Measurements from ENCODE around the gene PIM2.
"Not testable (repeated sequence)": the region's sequence is repeated elsewhere in the genome, so short reads cannot be mapped to it uniquely, and the experiment has no call there.

The PIM2 gene

DNA sequence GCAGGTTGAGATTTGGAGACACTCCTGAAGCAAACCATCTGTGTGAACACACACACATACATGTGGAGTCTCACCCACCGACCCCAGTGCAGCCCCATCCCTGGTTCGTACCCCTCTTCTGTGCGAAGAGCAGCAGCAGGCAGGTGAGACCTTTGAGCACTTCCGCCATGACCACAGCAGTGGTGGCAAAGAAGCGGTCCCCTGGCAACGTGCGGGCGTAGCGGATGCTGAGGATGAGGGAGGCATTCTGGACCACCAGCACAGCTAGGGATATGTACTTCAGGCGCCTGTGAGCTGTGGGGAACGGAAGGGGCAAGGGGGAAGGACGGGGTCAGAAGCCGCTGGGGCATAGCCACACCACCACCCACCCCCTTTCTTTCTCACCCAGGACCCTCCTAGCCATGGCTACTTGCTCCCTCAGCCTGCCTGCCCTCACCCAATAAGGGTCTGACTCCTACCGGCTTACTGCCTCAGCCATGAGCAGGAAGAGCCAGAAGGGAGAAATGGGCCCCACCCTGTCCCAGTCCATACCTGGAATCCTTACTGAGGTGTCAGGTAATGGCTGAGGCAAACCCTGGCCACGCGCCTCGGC is 9.0 kb downstream of the PIM2 start:
- in situ Hi-C loops (cut with MboI; ENCODE audit: low sequenced_read_pairs) = no loop called here

DNA sequence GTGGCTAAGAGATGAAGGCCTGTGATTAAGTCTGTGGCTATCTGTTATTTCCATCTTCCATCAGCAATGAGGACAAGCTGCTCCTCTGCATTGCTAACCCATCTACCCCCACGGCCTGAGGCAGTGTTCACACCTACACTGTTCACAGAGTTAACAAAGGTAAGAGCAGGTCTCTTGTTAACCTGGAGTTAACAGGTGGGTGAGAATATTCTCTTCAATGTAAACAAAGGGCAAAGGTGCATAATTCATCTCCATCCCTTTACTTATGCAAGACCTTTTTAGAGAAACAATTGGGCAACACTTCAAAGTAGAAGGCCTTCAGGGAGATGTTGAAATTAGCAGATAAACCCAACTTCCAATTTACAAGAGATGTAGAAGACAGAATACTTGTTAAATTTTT is 10.2 kb downstream of the PIM2 start:
- in situ Hi-C loops (cut with MboI; ENCODE audit: low sequenced_read_pairs) = no loop called here

DNA sequence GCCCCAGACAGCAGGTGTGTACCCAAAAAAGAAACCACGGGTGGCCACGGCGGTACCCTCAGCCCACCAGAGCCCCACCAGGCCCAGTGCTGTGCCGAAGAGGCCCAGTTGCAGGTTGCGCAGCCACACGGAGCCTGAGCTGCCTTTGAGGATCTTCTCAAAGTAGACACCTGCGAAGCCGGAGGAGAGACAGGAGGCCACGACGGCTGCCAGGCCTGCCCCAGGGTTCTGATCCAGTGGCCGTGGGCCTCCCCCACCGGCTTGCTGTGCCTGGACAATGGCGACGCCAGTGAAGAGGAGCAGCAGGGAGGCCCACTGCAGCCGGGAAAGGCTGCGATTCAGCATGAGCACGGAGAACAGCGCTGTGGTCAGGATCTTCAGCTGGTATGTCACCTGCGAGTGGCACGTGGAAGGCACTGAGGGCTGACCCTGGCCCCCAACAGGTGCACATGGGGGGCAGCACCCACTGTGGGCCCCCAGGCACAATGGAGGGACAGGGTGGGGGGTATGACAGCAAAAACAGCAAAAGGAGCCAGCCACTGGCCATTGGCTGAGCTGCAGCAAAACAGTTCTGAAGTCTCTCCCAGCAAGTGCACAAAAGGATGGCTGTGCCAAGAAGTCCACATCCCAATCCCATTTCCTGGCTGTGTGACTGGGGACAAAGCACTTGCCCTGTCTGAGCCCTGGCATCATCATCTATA is 13.6 kb downstream of the PIM2 start:
- in situ Hi-C loops (cut with MboI; ENCODE audit: low sequenced_read_pairs) = no loop called here

DNA sequence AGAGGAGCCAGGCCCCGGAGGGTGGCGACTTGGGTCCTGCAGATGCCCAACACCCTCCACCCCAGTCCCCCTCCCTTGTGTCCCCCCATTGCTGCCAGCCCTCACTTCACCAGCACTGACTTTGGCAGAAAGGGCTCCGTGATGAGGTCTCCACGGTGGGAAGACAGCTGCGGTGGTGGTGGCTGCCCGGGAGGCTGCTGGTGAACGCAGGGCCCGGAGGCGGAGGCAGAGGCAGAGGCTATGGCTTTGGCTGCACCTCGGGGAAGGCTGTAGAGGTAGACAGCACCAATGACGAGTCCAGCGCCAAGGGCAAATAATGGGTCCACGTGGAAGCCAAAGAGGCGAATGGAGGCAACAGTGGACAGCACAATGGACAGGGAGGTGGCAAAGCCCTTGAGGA is 14.2 kb downstream of the PIM2 start:
- in situ Hi-C loops (cut with MboI; ENCODE audit: low sequenced_read_pairs) = no loop called here

DNA sequence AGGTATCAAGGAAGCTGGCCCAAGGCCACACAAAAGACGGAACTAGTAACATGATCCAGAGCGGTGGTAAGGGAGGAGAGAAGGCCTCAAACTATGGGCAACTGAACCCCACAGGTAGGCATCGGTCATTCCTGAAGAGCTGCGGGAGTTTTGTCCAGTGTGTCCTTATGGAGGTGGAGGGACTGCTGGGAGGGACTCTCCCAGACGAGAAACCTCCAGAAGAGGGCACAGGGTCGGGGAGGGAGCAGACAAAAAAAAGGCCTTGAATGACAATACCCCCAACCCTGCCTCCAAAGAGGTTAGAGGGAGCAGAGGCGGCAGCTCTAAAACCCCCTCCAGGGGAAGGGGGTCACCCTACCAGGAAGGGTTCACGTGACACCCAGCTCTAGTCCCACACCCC is 14.6 kb downstream of the PIM2 start:
- in situ Hi-C loops (cut with MboI; ENCODE audit: low sequenced_read_pairs) = no loop called here

DNA sequence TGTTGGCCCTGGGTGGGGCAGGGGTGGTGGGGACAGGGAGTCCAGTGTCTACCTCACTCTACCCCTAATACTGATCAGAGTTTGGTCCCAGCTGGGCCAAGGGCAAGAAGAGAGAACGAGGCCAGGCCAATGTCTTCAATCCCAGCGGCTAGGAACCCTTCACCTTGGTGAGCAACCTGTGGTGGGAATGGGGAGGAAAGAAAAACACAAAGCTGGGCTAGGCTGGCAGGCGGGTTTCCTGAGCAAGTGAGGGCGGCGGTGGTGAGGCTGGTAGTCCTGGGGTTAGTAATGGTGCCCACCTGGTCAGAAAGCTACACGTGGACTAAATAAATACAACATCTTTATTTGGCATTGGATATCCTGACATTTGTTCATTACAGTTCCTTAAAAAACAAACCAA is 15.5 kb downstream of the PIM2 start:
- in situ Hi-C loops (cut with MboI; ENCODE audit: low sequenced_read_pairs) = no loop called here

DNA sequence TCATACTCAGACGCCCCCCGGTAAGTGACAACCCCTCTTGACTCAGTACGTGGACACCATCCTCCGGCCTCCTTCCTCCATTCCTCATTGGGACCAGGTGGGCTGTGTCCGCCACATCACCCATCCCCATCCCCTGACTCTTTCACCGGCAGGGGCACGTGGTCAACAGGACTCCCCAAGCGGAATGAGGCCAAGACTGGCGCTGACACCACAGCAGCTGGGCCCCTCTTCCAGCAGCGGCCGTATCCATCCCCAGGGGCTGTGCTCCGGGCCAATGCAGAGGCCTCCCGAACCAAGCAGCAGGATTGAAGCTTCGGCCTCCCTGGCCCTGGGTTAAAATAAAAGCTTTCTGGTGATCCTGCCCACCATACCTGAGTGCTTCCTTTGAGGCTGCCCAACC is 16.0 kb downstream of the PIM2 start:
- in situ Hi-C loops (cut with MboI; ENCODE audit: low sequenced_read_pairs) = no loop called here

DNA sequence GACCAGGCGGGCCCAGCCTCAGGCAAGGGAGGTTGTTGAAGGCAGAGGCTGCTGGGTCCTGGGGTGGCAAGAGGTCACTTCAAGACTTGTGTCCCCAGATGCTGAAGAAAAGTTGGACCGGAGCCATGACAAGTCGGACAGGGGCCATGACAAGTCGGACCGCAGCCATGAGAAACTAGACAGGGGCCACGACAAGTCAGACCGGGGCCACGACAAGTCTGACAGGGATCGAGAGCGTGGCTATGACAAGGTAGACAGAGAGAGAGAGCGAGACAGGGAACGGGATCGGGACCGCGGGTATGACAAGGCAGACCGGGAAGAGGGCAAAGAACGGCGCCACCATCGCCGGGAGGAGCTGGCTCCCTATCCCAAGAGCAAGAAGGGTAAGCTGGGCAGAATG is 16.7 kb downstream of the PIM2 start:
- in situ Hi-C loops (cut with MboI; ENCODE audit: low sequenced_read_pairs) = no loop called here

DNA sequence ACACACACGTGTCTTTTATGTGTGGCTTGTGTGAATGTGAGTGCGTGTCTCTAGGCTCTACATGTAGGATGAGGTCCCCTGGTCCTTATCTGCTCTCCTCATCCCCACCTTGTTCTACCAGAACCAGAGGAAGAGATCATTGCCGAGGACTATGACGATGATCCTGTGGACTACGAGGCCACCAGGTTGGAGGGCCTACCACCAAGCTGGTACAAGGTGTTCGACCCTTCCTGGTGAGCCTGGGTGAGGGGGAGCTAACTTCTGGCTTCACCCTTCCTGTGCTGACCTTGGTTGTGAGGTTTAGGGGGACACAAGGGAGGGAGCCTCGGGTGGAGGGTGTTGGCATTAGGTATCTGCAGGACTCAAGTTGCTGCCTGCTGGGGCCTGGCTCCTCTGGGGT is 17.8 kb downstream of the PIM2 start:
- in situ Hi-C loops (cut with MboI; ENCODE audit: low sequenced_read_pairs) = no loop called here

DNA sequence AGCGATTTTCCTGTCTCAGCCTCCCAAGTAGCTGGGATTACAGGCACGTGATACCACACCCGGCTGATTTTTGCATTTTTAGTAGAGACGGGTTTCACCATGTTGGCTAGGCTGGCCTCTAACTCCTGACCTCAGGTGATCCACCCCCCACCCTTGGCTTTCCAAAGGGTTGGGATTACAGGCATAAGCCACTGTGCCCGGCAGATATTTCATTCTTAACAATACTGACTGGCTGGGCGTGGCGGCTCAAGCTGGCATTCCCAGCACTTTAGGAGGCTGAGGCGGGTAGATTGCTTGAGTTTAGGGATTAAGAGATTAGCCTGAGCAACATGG is 19.8 kb downstream of the PIM2 start:
- in situ Hi-C loops (cut with MboI; ENCODE audit: low sequenced_read_pairs) = no loop called here

DNA sequence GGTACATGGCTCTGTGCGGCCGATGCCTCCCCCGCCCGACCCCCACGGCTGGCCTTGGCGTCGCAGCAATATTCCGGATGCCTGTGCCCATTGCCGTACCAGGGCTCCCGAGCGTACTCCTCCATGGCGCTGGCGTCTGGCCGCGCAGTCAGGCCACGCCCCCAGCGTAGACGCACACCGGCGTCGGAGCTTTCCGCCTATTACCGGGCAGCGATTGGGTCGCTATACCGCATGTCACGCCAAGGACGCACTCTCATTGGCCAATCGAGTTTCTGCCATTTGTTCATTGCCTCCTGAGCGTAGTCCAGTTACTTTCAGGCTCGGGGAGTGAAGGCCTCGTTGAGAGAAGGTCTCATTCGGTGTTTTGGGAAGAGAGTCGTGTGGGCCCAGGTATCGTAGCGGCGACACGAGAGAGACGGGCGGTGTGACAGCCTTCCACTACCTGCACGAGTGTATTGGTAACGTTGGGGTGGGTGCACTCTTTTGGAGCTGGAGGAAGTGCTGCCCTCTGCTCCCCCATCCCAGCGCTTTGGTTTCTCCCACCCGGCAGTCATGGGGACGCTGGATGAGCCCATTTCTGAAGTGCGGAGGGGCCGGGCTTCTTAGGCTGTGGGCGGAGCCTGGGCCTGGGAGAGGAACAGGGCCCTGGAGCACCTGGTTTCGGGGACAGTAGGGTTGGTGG is 21.1 kb downstream of the PIM2 start, which contains the start of the genes PQBP1 and TIMM17B:
PQBP1 (plus strand) TSS at position 306 of the 682 bp plus-strand sequence. CDS start 580 bp downstream, outside the sequence.
TIMM17B (minus strand) TSS at position 144 of the 682 bp plus-strand sequence; CDS start at position 125, 19 bp downstream.
- in situ Hi-C loops (cut with MboI; ENCODE audit: low sequenced_read_pairs) = no loop called here

DNA sequence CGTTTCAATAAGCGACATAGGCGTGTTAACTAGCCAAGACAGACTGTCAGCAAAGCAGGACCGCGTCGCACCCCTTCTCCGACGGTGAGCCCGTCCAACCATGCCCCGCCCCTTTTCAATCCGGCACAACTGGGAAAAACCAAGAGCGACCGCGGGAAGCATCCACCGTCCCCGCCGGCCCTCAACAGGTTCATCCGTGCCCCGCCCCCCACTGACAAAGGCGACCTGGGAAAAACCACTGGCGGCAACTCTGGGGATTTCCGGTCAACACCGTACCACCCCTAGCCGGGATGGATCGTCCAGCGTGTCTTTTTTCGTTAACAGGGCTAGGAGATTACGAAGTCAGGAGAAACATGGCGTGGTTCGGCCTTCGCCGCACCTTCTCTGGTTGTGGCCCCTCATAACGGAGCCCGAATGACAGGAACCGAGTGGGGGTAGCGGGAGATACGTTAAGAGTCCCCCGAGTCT is 21.6 kb downstream of the PIM2 start:
- in situ Hi-C loops (cut with MboI; ENCODE audit: low sequenced_read_pairs) = no loop called here

DNA sequence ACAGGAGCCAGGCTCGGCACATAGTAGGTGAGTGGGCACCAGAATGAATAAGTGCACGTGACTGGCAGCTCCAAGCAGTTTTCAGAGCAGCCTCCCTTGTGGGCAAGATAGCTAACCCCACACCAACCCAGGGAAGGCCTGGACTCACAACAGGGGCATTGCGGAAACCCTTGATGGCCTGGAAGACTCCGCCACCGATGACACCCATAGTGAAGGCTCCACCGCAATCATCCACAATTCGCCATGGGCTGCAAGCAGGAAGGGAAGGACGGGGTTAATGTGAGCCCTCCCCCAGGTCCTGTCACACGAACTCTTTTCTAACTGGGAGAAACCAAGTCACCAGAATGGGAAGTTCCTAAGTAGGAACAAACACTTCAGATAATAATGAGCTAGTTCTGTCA is 22.2 kb downstream of the PIM2 start:
- in situ Hi-C loops (cut with MboI; ENCODE audit: low sequenced_read_pairs) = no loop called here

DNA sequence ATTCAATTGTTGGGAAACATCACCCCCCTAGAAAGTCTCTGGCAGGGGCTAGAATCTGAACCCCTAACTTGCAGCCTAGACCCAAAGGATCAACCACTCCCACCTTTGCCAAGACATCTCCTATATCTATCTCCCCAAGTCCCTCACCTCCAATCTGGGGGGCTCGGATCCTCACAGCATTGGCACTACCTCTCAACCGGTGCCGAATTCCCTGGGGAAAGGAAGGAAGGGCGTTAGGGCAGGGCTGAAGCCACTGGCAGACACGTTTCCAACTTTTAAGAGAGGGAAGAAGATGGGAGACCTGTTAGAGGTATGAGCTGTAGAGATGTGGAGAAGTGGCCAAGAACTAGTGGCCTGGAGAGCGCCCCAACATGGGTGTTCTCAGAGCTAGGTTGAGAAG is 23.9 kb downstream of the PIM2 start:
- in situ Hi-C loops (cut with MboI; ENCODE audit: low sequenced_read_pairs) = no loop called here

DNA sequence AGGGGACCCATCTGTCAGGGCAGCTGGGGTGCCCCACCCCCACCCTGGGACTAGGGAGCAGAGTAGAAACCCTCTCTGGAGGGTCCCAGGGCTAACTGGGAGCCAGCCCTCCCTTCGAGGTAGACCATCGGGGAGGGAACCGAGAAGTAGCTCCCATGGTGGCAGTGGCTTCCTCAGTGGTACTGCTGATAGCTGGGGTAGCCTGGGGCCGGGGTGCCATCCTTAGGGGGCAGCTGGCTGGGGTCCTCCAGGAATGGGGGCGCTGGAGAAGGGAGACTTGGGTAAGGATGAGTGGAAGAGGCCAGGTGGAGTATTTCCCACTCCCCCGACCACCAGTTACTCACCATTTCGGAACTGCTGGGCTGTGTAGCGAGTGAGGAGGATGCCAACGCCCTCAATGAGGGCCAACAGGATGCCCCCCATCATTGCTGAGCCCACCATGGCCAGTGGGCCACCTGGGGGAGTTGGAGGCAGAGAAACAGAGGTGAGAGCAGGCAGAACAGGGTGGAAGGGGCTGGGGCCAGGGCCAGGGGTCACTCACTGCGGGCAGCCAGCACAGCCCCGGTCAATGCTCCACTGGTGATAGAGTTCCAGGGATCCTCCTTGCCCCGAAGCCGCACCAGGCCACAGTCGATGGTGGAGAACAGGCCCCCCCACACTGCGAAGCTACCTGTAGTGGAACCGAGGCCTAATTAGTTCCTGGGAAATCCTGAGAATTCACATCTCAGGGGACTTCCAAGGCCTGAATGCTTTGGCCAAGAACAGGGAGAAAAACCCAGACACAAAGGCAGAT is 25.1 kb downstream of the PIM2 start:
- in situ Hi-C loops (cut with MboI; ENCODE audit: low sequenced_read_pairs) = no loop called here

DNA sequence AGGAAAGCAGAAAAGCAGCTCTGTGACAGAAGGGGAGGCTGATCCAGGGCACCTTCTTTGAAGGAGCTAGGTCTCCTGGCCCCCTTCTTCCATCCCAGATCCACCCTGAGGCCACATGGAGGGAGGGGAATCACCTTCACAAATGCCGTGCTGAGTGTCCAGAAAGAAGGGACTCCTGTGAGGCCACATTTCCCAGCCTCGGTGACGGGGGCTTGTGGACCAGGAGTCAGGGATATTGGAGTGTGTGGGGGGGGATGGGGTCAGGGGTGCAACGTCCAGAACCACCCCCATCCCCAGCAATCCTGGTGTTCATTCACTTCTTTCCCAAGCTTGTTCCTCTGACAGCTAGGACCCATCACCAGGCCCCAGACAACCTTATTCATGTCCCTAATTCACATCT is 25.9 kb downstream of the PIM2 start:
- in situ Hi-C loops (cut with MboI; ENCODE audit: low sequenced_read_pairs) = no loop called here

DNA sequence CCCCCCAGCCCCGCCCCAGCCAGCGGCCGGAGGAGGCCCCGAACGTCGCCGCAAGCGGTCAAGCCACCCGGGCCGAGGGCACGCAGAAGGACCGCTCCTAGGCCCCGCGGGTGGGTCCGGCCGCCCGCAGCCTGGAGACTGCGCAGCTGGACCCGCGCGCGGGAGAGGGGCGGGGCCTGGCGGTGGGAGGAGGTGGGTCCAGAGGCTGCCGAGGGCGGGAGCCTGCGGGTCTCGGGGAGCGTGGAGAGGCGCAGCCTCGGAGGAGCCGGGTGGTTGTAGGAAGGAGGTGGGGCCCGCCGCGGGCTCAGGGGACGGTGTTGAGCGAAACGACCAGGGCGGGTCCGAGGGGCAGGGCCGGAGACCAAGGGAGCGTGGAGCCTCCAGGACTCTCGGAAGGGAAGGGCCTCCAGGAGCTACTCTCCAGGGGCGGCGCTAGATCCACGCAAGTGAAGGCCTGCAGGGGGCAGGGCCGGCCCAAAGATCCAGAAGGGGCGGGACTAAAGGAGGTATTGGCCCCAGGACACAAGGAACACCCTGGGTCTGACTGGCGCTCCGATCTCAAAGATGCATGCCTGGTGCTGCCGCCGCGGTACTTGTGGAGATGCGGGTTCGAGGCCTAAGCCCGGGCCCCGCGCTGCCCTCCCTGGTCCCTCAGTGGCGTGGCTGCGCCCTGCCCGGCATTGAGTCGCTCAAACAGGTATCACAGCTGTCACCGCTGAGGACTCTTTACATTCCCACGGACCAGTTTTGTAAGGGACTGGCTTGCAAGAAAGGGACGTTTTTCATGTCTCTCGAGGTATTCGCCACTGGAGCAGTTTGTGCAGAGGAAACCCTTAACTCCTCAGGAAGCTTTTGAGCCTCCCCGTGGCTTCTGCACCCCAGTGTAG is 27.2 kb downstream of the PIM2 start:
- in situ Hi-C loops (cut with MboI; ENCODE audit: low sequenced_read_pairs) = no loop called here

DNA sequence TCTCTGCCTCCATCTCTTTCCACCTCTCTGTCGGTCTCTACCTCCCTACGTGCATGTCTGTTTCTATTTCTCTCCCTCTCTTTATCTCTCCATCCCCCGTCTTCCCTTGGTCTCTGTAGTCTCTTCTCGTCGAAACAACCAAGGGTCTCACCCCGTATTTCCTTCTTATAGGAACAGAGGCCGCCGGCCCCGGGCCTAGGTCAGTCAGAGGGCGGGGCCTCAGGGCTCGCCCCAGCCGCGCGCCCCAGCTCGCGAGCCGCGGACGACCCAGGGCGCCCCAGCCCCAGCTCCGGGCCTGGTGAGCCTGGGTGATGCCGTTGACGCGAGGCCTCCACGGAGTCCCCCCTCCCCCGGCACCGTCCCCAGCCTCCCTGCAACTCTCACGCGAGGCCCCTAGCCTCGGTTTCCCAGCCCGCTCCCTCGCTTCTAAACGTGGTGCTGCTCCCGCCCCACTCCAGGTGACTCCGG is 27.9 kb downstream of the PIM2 start:
- in situ Hi-C loops (cut with MboI; ENCODE audit: low sequenced_read_pairs) = no loop called here

DNA sequence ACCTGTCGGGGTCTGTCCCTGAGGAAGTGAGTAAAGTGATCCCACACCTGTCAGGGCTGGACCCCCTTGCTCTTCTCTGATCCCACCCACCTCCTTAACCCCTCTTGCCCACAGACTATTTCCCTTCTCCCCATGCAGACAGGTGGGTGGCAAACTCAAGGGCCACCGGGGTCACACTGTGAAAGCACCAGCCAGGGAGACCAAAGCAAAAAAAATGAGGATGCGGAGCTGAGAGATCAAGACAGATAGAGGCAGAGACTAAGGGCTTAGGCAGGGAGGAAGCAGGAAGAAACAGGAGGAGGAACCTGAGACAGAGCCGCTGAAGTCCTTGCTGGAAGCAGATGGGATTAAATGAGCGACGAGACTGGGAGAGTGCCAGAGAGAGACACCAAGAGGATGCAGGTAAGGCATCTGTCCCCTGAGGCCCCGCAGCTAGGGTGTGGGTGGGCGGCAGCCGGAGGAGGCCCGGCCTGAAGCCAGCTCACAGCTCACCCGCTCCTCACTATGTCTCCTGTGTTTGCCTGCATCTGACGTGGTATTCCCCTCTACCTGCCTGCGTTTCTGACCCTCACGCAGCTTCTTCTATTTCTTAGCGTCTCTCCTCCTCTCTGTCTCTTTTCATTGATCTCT is 28.4 kb downstream of the PIM2 start:
- in situ Hi-C loops (cut with MboI; ENCODE audit: low sequenced_read_pairs) = no loop called here

DNA sequence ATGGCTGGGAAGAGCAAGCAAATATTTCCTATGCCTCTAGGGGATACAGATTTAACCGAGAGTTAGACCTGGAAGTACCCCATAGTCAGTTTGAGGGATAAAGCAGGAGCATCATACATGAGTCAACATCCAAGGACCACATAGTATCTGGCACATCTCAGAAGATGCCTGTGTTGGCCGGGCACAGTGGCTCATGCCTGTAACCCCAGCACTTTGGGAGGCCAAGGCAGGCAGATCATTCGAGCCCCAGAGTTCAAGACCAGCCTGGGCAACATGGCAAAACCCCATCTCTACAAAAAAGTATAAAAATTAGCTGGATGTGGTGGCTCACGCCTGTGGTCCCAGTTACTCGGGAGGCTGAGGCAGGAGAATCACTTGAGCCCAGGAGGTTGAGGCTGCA is 32.2 kb downstream of the PIM2 start:
- in situ Hi-C loops (cut with MboI; ENCODE audit: low sequenced_read_pairs) = not testable (repeated sequence)

Data from HL-60/S4 (cell line).